GM18909 (cell line): ENCODE measurements around the gene FNIP2.

Source experiments
- ATAC-seq: cut with Tn5 transposase; IDR thresholded peaks from one replicate; pipeline ENCODE4 v1.9.1; 2021; ENCODE audit warnings: mild to moderate bottlenecking; ENCODE audit not compliant: unreplicated experiment, poor library complexity

The FNIP2 gene

DNA sequence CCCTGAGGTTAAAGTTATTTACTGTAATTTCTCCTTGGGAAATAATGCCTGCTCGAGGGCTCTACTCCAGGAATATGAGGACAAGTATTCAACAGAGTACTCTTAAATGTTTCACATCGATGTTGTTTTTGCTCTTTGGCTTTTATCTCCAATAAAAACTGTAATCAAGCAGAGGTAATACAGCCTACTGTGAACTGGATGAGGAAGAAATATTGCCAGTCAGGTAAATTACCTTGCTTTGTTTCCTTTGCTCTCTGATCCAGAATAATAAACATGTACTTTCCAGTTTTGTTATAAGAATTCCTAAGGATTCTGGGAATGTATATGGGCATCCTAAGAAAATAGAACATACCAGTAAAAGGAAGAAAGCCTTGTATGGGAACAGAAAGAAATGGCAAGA lies 60.4 kb downstream of the FNIP2 start:
- no peak for ATAC-seq

DNA sequence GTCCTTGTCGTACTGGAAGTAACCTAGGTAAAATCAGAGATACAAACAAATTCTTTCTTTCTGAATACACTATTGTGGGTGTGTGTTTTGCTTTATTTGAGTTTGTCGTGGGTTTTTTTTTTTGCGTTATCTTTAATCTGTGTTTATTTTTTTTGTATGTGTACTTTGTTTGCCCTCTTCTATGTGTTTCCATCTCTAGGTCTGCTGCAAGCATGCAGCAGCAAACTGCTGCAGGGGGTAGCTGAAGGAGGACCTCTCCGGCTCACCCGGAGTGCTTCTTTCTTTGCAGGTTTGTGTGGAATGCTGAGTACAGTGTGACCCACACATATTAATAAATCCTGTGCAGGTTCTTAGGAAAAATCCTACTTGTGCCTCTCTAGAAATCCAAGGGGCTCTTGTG lies 64.8 kb downstream of the FNIP2 start:
- ATAC-seq = no peak

DNA sequence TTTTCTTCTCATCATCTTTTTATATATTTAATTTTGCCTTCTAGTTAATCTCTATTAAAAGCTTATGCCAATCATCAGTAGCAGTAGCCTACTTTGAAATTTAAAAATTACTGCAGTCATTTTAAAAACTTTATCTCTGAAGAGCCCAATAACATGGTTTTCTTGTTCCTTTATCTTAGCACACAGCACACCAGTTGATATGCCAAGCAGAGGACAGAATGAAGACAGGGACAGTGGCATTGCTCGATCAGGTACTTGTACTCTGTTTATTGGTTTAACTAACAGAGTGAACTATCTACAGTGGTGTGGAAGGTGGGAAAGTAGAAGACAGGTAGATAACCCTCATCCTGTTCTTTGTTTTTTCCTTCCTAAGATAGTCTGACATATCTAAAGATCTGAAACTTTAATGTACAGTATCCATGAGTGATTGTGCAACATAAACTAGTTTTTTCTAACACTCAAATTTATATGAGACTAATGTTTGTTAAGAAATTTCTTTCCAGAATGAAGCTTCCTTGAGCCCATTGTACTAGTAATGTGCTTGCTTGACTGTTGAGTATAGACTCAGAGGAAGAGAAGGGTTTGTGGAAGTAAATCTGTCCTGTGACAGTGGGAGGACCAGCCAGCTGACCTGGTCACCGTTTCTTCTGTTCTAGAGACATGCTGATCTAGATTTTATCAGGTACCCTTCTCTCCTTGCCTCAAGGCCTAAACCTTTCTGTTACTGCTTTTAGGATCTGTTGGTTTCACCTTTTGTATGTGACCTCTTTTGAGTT lies 66.6 kb downstream of the FNIP2 start:
- ATAC-seq = no peak

DNA sequence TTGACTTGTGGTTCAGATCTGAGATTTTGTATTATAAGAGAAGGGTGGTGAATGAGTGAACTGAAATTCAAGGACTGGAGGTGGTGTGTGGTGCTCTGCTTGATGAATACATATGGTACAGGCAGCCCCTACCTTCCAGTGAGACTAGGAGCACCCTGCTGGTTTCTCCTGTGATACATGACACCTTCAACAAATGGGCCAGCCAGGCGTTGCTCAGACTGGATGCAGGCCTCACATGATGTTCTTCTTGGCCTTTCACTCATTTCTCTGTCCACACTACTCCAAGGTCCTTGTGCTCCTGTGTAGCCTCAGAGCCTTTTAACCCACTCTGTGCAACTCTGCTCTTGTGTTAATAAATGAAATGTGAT lies 67.2 kb downstream of the FNIP2 start:
- ATAC-seq = no peak

DNA sequence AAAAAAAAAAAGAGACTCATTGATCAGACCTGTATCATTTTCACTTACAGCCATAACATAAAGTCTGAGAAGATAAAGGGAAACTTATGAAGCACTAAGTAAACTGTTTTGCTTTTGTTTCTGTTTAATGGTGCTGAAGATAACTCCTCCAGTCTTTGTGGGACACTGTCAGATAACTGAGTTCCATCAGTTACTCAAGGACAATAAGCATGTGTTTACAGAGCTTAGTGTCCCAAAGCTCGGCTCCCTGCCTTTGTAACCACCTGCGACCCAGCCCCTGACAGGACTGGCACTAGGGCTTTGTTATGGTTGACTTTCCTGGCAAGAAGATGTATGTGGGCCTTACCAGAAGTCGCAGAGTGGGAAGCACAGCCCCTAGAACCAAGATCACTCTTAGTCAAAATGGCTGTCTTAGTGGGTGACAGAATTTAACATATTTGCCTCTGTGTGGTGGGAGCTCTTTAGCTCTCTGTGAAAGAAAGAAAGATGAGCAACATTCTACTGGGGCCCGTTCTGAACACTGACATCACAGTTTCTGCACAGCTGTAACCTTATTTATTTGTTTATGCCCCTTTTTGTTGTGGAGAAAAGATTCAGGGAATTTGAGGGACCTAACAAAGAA lies 68.1 kb downstream of the FNIP2 start:
- ATAC-seq = no peak

DNA sequence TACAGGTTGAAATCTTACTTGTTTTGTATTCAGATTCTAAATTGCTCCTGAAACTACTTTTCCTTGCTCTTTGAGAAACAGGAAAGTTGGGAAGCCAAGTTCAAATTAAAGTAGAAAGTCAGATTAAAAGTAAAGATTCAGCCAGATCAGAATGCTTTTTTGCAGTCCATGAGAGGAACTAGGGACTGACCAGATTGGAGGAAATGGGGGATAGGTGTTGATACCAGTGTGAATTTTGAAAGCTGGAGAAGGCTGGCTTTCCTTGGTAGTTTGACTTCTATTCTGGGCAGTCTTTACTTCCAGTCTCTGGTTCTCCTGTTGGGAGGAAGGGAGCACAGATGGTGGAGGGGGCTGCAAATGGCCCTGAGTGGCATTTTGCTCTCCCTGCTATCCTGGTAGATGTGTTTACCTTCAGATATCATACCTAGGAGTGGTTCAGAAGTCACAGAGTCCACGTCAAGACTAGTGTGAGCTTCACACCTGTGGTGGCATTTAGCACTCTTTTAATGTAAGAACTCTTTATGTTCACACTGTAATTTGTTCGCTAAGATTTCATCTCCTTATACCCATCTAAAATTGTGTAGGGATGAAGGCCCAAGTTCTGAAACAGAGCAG lies 68.8 kb downstream of the FNIP2 start:
- ATAC-seq = no peak

DNA sequence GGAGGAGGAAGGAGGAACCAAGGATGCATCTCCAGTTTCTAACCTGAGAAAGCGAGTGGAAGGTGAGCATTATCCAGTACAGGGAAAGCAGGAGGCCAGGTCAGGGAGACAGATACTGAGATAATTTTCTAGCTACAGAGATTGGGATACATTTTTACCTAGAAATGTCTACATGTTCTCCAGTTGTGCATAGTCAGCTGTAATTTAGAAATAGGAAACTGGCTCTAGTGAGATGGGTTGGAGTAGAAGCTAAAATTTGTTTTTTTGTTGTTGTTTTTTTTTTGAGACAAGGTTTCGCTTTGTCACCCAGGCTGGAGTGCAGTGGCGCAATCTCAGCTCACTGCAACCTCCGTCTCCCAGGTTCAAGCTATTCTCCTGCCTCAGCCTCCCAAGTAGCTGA lies 71.3 kb downstream of the FNIP2 start:
- ATAC-seq = no peak

DNA sequence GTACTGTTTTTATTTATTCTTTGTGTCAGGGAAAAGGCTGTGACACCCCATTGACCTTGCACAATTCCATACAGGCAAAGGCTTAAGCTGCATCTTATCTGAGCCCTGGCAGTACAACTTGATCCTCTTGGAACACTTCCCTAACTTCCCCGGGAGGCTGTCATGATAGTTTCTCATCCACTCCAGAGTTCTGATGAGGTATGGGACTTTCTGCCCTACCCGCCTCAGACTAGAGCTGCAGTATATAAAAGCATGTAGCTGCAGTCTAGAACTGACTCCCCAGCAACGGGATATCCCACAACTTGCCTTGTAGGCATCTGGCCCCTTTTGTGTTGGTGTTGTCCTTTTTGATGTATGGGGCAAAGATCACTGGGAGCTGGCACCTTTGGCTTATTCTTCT lies 72.7 kb downstream of the FNIP2 start:
- no peak for ATAC-seq

DNA sequence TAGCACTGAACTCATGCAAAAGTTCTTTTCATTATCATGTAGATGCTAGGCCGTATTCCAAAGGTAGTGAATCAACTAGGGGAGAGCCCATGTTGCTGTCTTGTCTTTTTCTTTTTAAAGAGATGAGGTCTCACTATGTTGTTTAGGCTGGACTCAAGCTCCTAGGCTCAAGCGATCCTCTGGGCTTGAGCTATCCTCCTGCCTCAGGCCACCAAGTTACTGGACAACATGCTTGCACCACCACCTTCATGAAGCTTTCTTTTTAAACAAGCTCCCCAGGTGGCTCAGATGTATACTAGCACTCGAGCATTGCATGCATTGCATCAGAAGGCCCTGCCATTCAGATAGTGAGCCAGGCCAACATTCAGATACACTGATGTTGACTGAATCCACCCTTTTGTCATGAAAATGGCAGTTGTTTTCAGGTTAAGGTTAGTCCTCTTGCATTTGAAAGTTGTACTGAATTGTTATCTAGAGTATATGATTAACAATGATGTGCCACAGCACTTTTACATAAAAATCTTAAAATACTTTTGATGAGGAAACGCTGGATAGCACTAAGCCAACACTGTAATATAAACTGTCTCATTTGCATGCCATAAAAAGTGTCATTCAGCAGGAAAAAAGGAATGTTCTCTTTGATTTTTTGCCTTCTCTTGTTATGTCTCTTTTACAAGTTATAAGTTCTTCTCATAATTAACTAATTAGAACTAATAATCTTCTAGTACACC lies 76.7 kb downstream of the FNIP2 start:
- no peak for ATAC-seq

DNA sequence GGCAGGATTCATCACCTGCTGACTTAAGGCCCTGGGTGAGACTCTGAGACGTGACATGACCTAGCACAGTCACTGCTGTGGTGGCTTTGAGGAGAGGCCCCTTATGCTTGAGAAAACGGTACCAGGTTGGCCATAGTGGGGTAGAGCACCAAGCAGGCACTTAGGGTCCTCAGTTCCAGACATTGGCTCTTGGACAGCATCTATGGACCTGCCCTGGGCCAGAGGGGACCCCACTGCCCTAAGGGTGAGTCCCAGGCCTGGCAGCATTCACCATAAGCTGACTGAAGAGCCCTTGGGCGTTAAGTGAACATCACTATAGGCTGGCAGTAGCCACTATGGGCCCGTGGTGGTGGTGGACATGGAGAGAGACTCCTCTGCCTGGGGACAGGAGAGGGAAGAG lies 78.7 kb downstream of the FNIP2 start:
- no peak for ATAC-seq

DNA sequence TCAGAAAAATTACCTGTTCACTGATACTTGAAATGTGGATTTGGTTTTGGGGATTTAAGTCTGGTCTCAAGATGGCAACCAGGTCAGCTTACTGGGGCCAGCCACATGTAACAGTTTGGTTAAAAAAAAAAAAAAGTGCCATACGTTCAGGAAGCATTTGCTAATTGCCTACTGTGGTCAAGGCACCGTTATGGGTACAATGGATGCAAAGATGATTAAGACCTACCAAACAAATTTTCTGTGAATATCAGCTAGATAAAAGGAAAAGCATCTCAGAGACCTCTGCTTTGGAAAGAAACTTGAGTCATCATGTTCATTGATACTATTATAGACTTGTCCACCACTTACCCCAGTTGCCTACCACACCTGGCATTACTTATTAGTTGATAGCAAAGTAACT lies 80.9 kb downstream of the FNIP2 start:
- ATAC-seq = no peak

DNA sequence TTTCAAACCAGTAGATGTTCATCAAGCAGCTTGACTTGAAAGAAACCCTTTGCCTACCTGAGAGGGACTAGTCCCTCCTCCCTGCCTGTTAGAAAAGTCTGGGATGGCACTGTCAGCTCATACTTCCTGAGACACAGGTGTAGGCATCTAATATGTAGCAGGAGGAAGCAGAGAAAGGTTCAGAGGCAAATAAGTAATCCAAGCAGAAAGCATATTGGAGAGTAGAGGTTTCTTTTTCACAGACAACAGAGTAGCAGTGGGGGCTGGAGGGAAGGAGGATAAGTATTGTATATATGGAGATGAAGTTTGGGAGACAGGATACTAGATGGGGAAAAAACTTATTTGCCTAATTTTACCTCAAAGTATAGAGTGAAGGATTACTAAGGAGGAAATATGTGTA lies 81.5 kb downstream of the FNIP2 start:
- ATAC-seq = no peak

DNA sequence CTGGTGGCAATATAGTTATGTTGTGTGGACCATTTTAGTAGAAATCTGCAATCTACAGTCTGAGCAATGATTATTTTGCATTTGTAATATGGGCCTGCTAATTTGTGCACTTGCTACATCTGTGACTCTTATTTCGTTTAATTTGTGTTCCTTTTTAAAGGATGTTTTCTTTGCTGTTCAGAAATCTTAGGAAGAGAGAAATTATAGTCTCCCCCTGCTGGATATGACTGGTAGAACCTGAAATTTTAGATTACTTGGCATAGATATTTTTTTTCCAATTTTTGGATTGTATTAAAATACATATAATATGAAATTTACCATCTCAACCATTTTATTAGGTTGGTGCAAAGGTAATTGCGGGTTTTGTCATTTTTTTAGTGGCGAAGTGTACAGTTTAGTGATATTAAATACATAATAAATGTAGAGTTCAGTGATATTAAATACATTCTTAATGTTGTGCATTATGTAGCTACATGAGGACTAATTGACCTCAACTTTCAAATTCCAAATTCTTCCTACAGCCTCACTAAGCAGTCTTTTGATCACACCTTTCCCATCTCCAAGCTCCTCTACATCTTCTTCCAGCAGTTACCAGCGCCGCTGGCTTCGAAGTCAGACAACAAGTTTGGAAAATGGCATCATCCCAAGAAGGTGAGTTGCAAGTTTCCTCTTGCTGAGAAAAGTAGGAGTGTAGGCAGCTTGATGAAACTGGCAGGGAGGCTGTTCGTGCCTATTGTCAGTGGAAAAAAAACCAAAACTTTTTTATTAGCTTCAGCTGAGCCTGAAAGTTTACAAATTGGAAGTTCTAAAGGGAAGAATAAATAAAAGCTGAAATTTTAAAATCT lies 82.2 kb downstream of the FNIP2 start:
- no peak for ATAC-seq

DNA sequence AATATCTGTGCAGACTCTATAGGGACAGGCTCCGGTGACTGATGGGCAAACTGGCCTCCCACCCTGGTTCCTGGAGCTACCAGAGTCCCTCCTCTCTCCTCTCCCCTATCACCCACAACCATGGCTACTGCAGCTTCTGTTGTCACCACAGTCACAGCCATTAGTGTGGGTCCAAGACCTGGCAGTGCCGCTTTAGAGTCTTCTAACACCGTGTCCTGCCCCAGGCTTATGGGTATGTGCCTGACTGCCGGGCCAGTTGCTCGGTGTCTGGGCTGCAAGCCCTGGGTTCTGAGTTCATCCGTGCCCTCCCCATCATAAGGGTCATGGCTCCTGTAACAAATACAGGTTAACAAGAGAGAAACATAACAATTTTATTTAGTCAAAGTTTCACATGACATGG lies 85.4 kb downstream of the FNIP2 start:
- no peak for ATAC-seq

DNA sequence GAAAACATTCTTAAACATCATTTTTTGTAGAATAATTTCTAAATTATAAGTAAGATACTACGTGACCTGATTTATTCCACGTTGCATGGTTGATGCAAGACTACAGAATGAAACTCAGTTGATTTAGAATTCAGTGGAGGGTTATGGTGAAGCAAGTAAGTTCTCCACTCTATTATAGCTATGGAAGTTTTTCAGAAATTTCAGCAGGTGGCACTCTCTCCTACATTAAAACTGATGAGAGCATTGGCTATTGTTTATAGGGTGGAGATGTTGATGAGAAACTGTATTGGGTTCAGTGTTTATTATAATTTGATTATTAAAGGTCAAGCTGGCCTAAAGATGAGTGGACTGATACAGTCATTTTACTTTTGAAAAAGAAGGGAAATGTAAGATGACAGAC lies 88.0 kb downstream of the FNIP2 start:
- peak; percentile 69 for ATAC-seq

DNA sequence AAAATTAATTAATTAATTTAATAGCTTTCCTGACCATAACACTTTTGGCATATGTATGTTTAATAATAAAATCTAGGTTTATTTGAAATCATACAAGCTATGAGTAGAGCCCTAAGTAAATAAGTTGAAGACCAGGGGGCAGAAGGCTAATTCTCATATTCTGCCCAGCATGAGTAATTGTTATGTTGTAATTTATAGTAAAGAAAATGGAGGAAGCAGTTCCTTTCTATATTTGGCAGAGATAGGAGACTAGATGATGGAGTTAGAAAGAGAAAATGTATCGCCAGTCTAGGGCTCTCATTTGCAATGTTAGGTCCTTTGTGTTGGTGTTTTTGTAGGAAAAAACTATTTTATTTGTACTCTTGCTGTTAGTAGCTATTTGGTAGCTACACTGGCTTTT lies 89.1 kb downstream of the FNIP2 start:
- no peak for ATAC-seq

DNA sequence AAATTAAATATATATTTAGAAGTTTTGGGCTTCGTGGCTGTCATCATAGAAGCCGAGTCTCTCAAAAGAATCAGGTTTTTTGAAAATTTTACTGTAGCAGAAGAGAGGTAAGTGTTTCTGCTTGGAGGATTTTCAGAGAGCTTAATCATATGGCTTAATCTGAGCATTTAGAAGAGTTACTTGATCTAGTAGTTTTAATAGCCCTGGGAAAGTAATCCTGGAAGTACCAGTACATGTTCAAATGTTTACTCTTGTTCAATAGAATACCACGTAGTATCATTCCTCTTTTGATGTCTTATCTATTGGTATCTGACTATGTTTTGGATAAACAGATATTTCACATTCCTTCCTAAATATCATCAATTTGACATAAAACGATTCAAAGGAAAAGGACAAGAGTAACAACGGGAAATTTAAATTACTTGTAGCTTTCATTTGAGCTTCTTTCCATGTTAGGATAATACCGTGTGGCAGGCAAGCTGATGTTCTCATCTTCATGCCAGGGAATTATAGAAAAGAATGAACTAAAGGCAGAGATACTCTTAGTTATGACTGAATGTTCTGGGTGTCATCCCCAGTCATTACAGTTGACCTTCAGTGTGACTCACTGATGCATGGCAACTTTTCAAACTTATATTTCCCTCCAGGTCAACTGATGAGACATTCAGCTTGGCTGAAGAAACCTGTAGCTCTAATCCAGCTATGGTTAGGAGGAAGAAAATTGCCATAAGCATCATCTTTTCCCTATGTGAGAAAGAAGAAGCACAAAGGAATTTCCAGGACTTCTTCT lies 89.8 kb downstream of the FNIP2 start:
- no peak for ATAC-seq

DNA sequence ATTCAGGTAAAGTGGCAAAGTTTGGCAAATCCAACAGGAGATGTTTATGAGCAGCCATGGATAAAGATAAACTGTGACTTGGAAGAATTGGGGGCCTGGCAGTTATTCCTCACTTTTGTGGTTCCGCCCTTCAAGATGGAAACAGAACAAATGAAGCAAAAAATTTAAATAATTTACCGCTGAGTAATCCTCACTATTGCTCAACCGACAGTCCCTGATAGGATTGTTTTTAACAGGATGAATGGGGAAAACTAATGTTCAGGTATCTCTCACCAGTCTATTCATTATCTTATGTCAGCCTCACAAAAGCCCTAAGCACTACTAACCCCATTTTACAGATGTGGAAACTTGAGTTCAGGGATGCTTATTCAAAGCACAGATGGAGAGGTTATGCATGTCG lies 90.8 kb downstream of the FNIP2 start:
- ATAC-seq = no peak

DNA sequence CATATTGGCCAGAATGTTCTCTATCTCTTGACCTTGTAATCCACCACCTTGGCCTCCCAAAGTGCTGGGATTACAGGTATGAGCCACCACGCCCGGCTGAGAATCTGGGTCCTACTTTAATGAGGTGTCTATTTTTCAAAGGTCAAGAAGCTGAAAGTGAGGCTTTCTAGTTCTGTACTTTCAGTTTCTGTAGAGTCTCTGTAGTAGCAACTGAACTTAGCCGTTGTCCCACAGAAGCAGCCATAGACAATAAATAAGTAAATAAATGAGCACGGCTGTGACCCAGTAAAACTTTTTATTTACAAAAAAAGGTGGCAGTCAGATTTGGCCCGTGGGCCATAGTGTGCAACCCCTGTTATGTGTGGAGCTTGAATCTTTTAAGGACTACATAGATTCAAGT lies 92.0 kb downstream of the FNIP2 start:
- ATAC-seq = peak; percentile 82

DNA sequence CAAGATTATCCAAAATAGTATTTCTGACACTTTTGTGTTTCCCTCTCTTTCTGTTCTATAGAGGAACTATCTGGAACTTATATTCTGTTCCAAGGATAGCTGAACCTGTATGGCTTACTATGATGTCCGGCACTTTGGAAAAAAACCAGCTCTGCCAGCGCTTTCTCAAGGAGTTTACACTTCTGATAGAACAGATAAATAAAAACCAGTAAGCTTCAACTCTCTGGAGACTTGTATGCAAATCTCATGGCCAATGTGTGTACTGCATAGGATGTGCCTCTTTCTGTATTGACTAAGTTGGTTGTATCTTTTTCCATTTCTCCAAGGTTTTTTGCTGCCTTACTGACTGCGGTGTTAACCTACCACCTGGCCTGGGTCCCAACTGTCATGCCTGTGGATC lies 92.5 kb downstream of the FNIP2 start:
- peak; percentile 63 for ATAC-seq
